Measurements from ENCODE around the gene CERCAM.
A peak's percentile ranks its signal among the peaks of the same experiment; 100 is the strongest.

CERCAM gene

GRCh38 chr9:128404560-128404959 is 16.1 kb upstream of the CERCAM start:
- no peak for DNase-seq (ENCODE audit: low read depth)
- H3K4me3 ChIP-seq (ENCODE audit: low read depth, low read length), result no peak overlapping the region
- TF ChIP-seq CTCF (IDR thresholded peaks at IDR 0.05; ENCODE audit: low read depth, low read length, missing control alignments), result no peak
- in situ Hi-C loops (cut with HindIII; ENCODE audit: low sequenced_read_pairs), result no loop called here

- no peak for DNase-seq (ENCODE audit: low read depth)
- in situ Hi-C loops (cut with HindIII; ENCODE audit: low sequenced_read_pairs), result no loop called here
- no peak overlapping the region for H3K4me3 ChIP-seq (ENCODE audit: low read depth, low read length)
- no peak for TF ChIP-seq CTCF (IDR thresholded peaks at IDR 0.05; ENCODE audit: low read depth, low read length, missing control alignments)
Measured at GRCh38 chr9:128405077-128405779, 15.4 kb upstream of the CERCAM start.

GRCh38 chr9:128405780-128406171 is 14.9 kb upstream of the CERCAM start:
- in situ Hi-C loops (cut with HindIII; ENCODE audit: low sequenced_read_pairs), result no loop called here
- no peak overlapping the region for H3K4me3 ChIP-seq (ENCODE audit: low read depth, low read length)
- no peak for TF ChIP-seq CTCF (IDR thresholded peaks at IDR 0.05; ENCODE audit: low read depth, low read length, missing control alignments)

GRCh38 chr9:128406848-128407391 is 13.7 kb upstream of the CERCAM start:
- peak; percentile 19 for DNase-seq (ENCODE audit: low read depth)
- no peak for TF ChIP-seq CTCF (IDR thresholded peaks at IDR 0.05; ENCODE audit: low read depth, low read length, missing control alignments)
- in situ Hi-C loops (cut with HindIII; ENCODE audit: low sequenced_read_pairs), result no loop called here
- no peak overlapping the region for H3K4me3 ChIP-seq (ENCODE audit: low read depth, low read length)

More at GRCh38 chr9:128405780-128406171, 14.9 kb upstream of the CERCAM start:
- no peak for DNase-seq (ENCODE audit: low read depth)

GRCh38 chr9:128408963-128409431 is 11.7 kb upstream of the CERCAM start:
- no peak overlapping the region for H3K4me3 ChIP-seq (ENCODE audit: low read depth, low read length)
- no peak for TF ChIP-seq CTCF (IDR thresholded peaks at IDR 0.05; ENCODE audit: low read depth, low read length, missing control alignments)
- in situ Hi-C loops (cut with HindIII; ENCODE audit: low sequenced_read_pairs), result no loop called here
- DNase-seq (ENCODE audit: low read depth), result no peak

- no peak overlapping the region for H3K4me3 ChIP-seq (ENCODE audit: low read depth, low read length)
- no peak for DNase-seq (ENCODE audit: low read depth)
- in situ Hi-C loops (cut with HindIII; ENCODE audit: low sequenced_read_pairs), result no loop called here
- no peak for TF ChIP-seq CTCF (IDR thresholded peaks at IDR 0.05; ENCODE audit: low read depth, low read length, missing control alignments)
Measured at GRCh38 chr9:128409450-128409849, 11.2 kb upstream of the CERCAM start.
